Fibroblast of lung (primary cell): ENCODE measurements around the gene MRTFA. TPM values are rescaled to one million over a fixed set of nuclear protein-coding genes. Genes with fewer than 3 reads are reported as not detected.

ENCODE experiments used
- DNase-seq, 2 donors: peaks; one replicate each; pipeline versions ENCODE4 v3.0.0 to v3.0.0-alpha.2; 2010; ENCODE audit warnings: low read depth in 2 of 2
- H2AFZ ChIP-seq: 2 replicates; pipeline ENCODE4 v1.5.1; 2012; ENCODE audit warnings: low read length, control low read depth, inconsistent platforms
- H3K27ac ChIP-seq: 2 replicates; pipeline ENCODE4 v1.5.1; 2011; ENCODE audit warnings: low read length, control low read depth; ENCODE audit not compliant: insufficient read depth
- H3K27me3 ChIP-seq: 2 replicates; pipeline ENCODE4 v1.5.1; 2011; ENCODE audit warnings: mild to moderate bottlenecking, low read length; ENCODE audit not compliant: control insufficient read depth, insufficient read depth
- H3K36me3 ChIP-seq: 2 replicates; pipeline ENCODE4 v1.5.1; 2011; ENCODE audit warnings: low read length; ENCODE audit not compliant: control insufficient read depth, insufficient read depth
- H3K4me1 ChIP-seq: 2 replicates; pipeline ENCODE4 v1.5.1; 2011; ENCODE audit warnings: low read length; ENCODE audit not compliant: control insufficient read depth, insufficient read depth; ENCODE audit errors: extremely low read depth
- H3K4me2 ChIP-seq: 2 replicates; pipeline ENCODE4 v1.5.1; 2011; ENCODE audit warnings: low read length, control low read depth; ENCODE audit not compliant: insufficient read depth; ENCODE audit errors: extremely low read depth
- H3K4me3 ChIP-seq, 4 experiments: fragments of 200-600 bp in 1 of 4; sonication (generic) in 1 of 4; replicated peaks in 1 of 4; 2 replicates each; pipeline ENCODE4 v1.5.1; 2011 to 2016; ENCODE audit warnings: low read length in 4 of 4, low read depth in 3 of 4, mild to moderate bottlenecking in 3 of 4, control low read depth in 2 of 4, inconsistent platforms in 1 of 4, mixed read lengths in 1 of 4; ENCODE audit not compliant: insufficient read depth in 1 of 4; ENCODE audit errors: control extremely low read depth in 1 of 4
- H3K79me2 ChIP-seq: 2 replicates; pipeline ENCODE4 v1.5.1; 2012; ENCODE audit warnings: mild to moderate bottlenecking, low read length, inconsistent platforms; ENCODE audit not compliant: control insufficient read depth, insufficient read depth
- H3K9ac ChIP-seq: 2 replicates; pipeline ENCODE4 v1.5.1; 2011; ENCODE audit warnings: mild to moderate bottlenecking, low read length, control low read depth; ENCODE audit not compliant: insufficient read depth
- H3K9me3 ChIP-seq: 2 replicates; pipeline ENCODE4 v1.5.1; 2012; ENCODE audit warnings: low read depth, low read length; ENCODE audit not compliant: control insufficient read depth, insufficient read depth
- H4K20me1 ChIP-seq: 2 replicates; pipeline ENCODE4 v1.5.1; 2011; ENCODE audit warnings: low read length; ENCODE audit not compliant: control insufficient read depth, insufficient read depth; ENCODE audit errors: extremely low read depth
- CTCF ChIP-seq, 2 donors: IDR thresholded peaks in 1 of 2; conservative IDR thresholded peaks in 1 of 2; 1 replicate in 1 of 2; 2 replicates in 1 of 2; pipeline ENCODE4 v1.5.1; 2011 to 2012; ENCODE audit warnings: low read length in 2 of 2, control low read depth in 1 of 2, inconsistent platforms in 1 of 2, low read depth in 1 of 2, mild to moderate bottlenecking in 1 of 2
- EZH2 ChIP-seq: IDR thresholded peaks from 2 replicates; pipeline ENCODE4 v1.5.1; 2012; ENCODE audit warnings: low read length, control low read depth, mild to moderate bottlenecking; ENCODE audit errors: missing control alignments
- polyA plus RNA-seq, 2 donors: library from polyadenylated mRNA; depleted of rRNA in 1 of 2; stranded (reverse) in 1 of 2; unstranded in 1 of 2; fragments of >200 nt; gene quantifications; 2 replicates each; pipeline ENCODE4 v1.2.1, GENCODE V29; 2011 to 2012; ENCODE audit warnings: missing spikeins in 1 of 2
- total RNA-seq: library from RNA; depleted of rRNA; stranded (reverse); fragments of >200 nt; gene quantifications from 2 replicates; pipeline ENCODE4 v1.2.1, GENCODE V29; 2014

MRTFA gene
- total and polyA plus RNA-seq, 2 donors (not counting 1 experiment from before 2014, with no cell fraction given) = 7.6 to 23.0 TPM

- Histone ChIP-seq H3K4me1 (no peaks in the 10 kb centered on the region), H3K27ac (no peak overlapping the region), H3K79me2 (peaks cover 22% of the 10 kb centered on the region), H4K20me1 (no peaks in the 10 kb centered on the region), H3K9ac (no peak overlapping the region), H3K27me3 (no peaks in the 10 kb centered on the region), H3K9me3 (no peaks in the 10 kb centered on the region), H3K4me2 (no peak overlapping the region), H3K36me3 (no peaks in the 10 kb centered on the region), H2AFZ (no peak overlapping the region), H3K4me3 (no peak overlapping the region)
- no peak for DNase-seq
- no peak for TF ChIP-seq EZH2
- no peak for TF ChIP-seq CTCF (conservative IDR thresholded peaks at IDR 0.05 in 1 of 2, IDR thresholded peaks at IDR 0.05 in 1 of 2; ENCODE audit: low read depth in 1 of 2, low read length in 2 of 2)
Observed at GRCh38 chr22:40567626-40568328, 68.7 kb downstream of the MRTFA start.

DNA sequence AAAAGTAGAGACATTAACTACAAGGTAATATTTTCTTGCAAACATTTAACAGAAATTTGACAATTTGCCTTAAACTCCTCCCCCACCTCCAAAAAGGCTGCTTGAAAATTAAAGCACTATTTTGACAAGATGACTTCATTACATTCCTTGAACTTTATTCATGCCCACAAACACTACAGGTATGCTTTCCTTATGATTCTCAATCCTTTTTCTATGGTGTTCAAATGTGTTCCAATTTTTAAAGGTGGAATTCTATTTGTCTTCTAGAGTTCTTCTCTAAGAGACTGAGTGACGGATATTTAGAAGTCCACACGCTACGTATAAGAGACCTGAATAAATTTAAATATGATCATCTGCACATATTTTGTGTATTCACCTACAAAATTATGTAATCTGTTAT, 69.4 kb downstream of the MRTFA start:
- Histone ChIP-seq H3K79me2 (peaks cover 23% of the 10 kb centered on the region), H3K9me3 (no peaks in the 10 kb centered on the region), H2AFZ (no peak overlapping the region), H3K4me2 (no peak overlapping the region), H3K36me3 (no peaks in the 10 kb centered on the region), H3K4me1 (no peaks in the 10 kb centered on the region), H3K27ac (no peak overlapping the region), H3K27me3 (no peaks in the 10 kb centered on the region), H4K20me1 (no peaks in the 10 kb centered on the region), H3K4me3 (no peak overlapping the region), H3K9ac (no peak overlapping the region)
- DNase-seq = peak in 1 of 2 donors; percentile 81
- TF ChIP-seq EZH2 (no peak), CTCF (conservative IDR thresholded peaks at IDR 0.05 in 1 of 2, IDR thresholded peaks at IDR 0.05 in 1 of 2; ENCODE audit: low read depth in 1 of 2, low read length in 2 of 2) (no peak)

- Histone ChIP-seq H3K9ac (no peak overlapping the region), H3K36me3 (no peaks in the 10 kb centered on the region), H3K4me2 (no peak overlapping the region), H2AFZ (no peak overlapping the region), H3K4me3 (no peak overlapping the region), H3K79me2 (peaks cover 10% of the 10 kb centered on the region), H4K20me1 (no peaks in the 10 kb centered on the region), H3K27me3 (no peaks in the 10 kb centered on the region), H3K4me1 (peaks cover 3% of the 10 kb centered on the region), H3K27ac (no peak overlapping the region), H3K9me3 (no peaks in the 10 kb centered on the region)
- DNase-seq = no peak
- TF ChIP-seq EZH2 (no peak), CTCF (conservative IDR thresholded peaks at IDR 0.05 in 1 of 2, IDR thresholded peaks at IDR 0.05 in 1 of 2; ENCODE audit: low read depth in 1 of 2, low read length in 2 of 2) (no peak)
Observed at GRCh38 chr22:40560994-40561515, 75.5 kb downstream of the MRTFA start.
